Caco-2 (cell line): ENCODE measurements around the gene NOM1. TPM values are rescaled to one million over a fixed set of nuclear protein-coding genes. Genes with fewer than 3 reads are reported as not detected.

ENCODE experiments used
- BruUV-seq: library from RNA; stranded (reverse); fragments of 400-500 nt; replicated peaks from 2 replicates; lab custom pipeline; 2021; lab: Mats Ljungman, UMichigan
- CTCF ChIA-PET: fragments of 300-600 bp; sonication (Branson Sonifier 250); formaldehyde crosslinking; loops from one replicate; lab custom pipeline; 2022; ENCODE audit warnings: antibody characterized with exemption; lab: Charles Lee
- POLR2A ChIA-PET: fragments of 300-600 bp; sonication (Branson Sonifier 250); formaldehyde crosslinking; loops from one replicate; lab custom pipeline; 2022; ENCODE audit warnings: antibody characterized with exemption; lab: Charles Lee
- DNase-seq, 2 experiments: peaks; one replicate each; pipeline versions ENCODE4 v3.0.0 to v3.0.0-alpha.2; 2020 to 2022
- H3K27me3 ChIP-seq: replicated peaks from 2 replicates; pipeline ENCODE4 v1.6.0; 2011; ENCODE audit warnings: low read length; ENCODE audit not compliant: control insufficient read depth, insufficient read depth
- H3K36me3 ChIP-seq: 2 replicates; pipeline ENCODE4 v1.5.1; 2011; ENCODE audit warnings: low read length; ENCODE audit not compliant: control insufficient read depth, insufficient read depth
- H3K4me1 ChIP-seq: fragments of 250-450 bp; sonication (Bioruptor Pico); 2 replicates; pipeline ENCODE4 v1.5.1; 2020; ENCODE audit warnings: mild to moderate bottlenecking
- H3K4me3 ChIP-seq: 2 replicates; pipeline ENCODE4 v1.5.1; 2011; ENCODE audit warnings: low read depth, mild to moderate bottlenecking, control low read depth, low read length
- H3K9me3 ChIP-seq: fragments of 250-450 bp; sonication (Bioruptor Pico); 2 replicates; pipeline ENCODE4 v1.5.1; 2020; ENCODE audit warnings: mild to moderate bottlenecking, moderate library complexity
- H3K27ac Mint-ChIP-seq: one replicate; pipeline ENCODE4 v1.8.0; 2022; ENCODE audit warnings: mixed read lengths; ENCODE audit not compliant: unreplicated experiment
- H3K27me3 Mint-ChIP-seq: one replicate; pipeline ENCODE4 v1.8.0; 2022; ENCODE audit warnings: mixed read lengths; ENCODE audit not compliant: insufficient read depth, unreplicated experiment
- H3K36me3 Mint-ChIP-seq: one replicate; pipeline ENCODE4 v1.8.0; 2022; ENCODE audit warnings: mild to moderate bottlenecking, mixed read lengths; ENCODE audit not compliant: insufficient read depth, unreplicated experiment
- H3K4me1 Mint-ChIP-seq: one replicate; pipeline ENCODE4 v1.8.0; 2022; ENCODE audit warnings: low read depth, mixed read lengths; ENCODE audit not compliant: unreplicated experiment
- H3K4me3 Mint-ChIP-seq: one replicate; pipeline ENCODE4 v1.8.0; 2022; ENCODE audit warnings: mild to moderate bottlenecking, moderate library complexity, mixed read lengths; ENCODE audit not compliant: unreplicated experiment
- H3K9me3 Mint-ChIP-seq: one replicate; pipeline ENCODE4 v1.8.0; 2022; ENCODE audit warnings: mixed read lengths; ENCODE audit not compliant: unreplicated experiment
- intact Hi-C: fragments of 100-400 bp; cut with micrococcal nuclease; formaldehyde crosslinking; loops from one replicate; pipeline ENCODE4 v1.10.0; 2022; ENCODE audit not compliant: unreplicated experiment
- total RNA-seq: library from RNA; stranded (reverse); gene quantifications from 2 replicates; pipeline ENCODE4 v1.2.3, GENCODE V29; 2022
- TF ChIP-seq, protein P1 (sequence below), 2 experiments: fragments of 200-600 bp in 1 of 2; IDR thresholded peaks; 1 replicate in 1 of 2; 2 replicates in 1 of 2; pipeline versions ENCODE4 v1.5.1 to v1.8.0; 2011 to 2022; ENCODE audit warnings: antibody characterized with exemption in 1 of 2, control low read depth in 1 of 2, inconsistent platforms in 1 of 2, low read depth in 1 of 2, low read length in 1 of 2, mild to moderate bottlenecking in 1 of 2, moderate library complexity in 1 of 2; ENCODE audit not compliant: insufficient read depth in 1 of 2, severe bottlenecking in 1 of 2, unreplicated experiment in 1 of 2

NOM1 gene
- total RNA-seq, 1 experiment from 2014 or later, result 37.7 TPM

DNA sequence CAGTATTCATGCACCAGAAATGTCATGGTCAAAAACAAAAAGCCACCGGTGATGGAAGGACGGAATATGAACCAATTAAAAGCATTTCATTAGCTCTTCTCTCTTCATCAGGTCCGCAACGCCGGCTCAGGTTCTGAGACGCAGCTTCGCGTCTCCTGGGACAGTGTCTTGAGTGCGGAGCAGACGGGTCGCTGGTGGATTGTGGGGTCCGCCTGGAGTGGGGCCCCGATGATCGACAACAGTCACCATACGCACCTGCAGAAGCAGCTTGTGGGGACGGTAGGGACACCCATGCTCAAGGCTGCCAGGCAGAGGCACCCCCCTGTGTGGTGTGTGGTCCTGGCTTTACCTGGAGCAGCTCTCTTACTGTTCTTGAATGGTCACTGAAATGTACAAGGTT is 13.4 kb downstream of the NOM1 start:
- no peaks in the 10 kb centered on the region for H3K27me3 Mint-ChIP-seq
- H3K27ac Mint-ChIP-seq, result no peak overlapping the region
- H3K36me3 Mint-ChIP-seq, result peaks cover 89% of the 10 kb centered on the region
- CTCF ChIA-PET, result no interaction called here
- BruUV-seq, result no TSS peak
- peaks cover 4% of the 10 kb centered on the region; the same call in 1 of the 2 replicates for H3K36me3 ChIP-seq
- no peaks in the 10 kb centered on the region for H3K4me1 ChIP-seq
- H3K9me3 Mint-ChIP-seq, result no peaks in the 10 kb centered on the region
- POLR2A ChIA-PET, result no interaction called here
- H3K4me3 Mint-ChIP-seq, result no peak overlapping the region
- H3K27me3 ChIP-seq, result no peaks in the 10 kb centered on the region
- TF ChIP-seq, protein P1, sequence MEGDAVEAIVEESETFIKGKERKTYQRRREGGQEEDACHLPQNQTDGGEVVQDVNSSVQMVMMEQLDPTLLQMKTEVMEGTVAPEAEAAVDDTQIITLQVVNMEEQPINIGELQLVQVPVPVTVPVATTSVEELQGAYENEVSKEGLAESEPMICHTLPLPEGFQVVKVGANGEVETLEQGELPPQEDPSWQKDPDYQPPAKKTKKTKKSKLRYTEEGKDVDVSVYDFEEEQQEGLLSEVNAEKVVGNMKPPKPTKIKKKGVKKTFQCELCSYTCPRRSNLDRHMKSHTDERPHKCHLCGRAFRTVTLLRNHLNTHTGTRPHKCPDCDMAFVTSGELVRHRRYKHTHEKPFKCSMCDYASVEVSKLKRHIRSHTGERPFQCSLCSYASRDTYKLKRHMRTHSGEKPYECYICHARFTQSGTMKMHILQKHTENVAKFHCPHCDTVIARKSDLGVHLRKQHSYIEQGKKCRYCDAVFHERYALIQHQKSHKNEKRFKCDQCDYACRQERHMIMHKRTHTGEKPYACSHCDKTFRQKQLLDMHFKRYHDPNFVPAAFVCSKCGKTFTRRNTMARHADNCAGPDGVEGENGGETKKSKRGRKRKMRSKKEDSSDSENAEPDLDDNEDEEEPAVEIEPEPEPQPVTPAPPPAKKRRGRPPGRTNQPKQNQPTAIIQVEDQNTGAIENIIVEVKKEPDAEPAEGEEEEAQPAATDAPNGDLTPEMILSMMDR (IDR thresholded peaks at IDR 0.05; ENCODE audit: insufficient read depth in 1 of 2, low read depth in 1 of 2, low read length in 1 of 2, severe bottlenecking in 1 of 2, unreplicated experiment in 1 of 2), result no peak
- H3K9me3 ChIP-seq, result no peaks in the 10 kb centered on the region
- intact Hi-C loops, result no loop called here
- H3K4me3 ChIP-seq, result no peak overlapping the region
- no peaks in the 10 kb centered on the region for H3K4me1 Mint-ChIP-seq
- no peak for DNase-seq

DNA sequence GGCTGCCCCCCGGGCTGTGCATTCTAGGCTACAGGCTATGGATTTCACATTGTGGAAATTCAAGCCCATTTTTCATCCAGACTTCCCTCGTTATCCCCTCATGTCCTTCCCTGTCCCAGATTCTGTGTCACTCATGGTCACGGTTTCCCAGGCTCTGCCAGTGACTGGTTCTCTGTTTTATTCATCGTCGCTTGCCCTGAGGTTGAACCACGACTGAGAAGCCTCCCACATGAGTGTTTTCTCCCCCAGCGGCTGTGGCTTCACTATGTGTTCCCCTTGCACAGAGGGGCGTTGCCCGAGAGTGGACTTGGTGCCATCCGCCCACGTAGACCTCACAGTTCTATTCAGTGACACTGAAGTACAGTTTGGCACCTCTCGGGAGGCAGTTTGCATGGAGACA is 14.0 kb downstream of the NOM1 start:
- Histone ChIP-seq H3K36me3 (peaks cover 3% of the 10 kb centered on the region; the same call in 1 of the 2 replicates), H3K9me3 (no peaks in the 10 kb centered on the region), H3K4me1 (no peaks in the 10 kb centered on the region), H3K27me3 (no peaks in the 10 kb centered on the region), H3K4me3 (no peak overlapping the region)
- ChIA-PET POLR2A (no interaction called here), CTCF (no interaction called here)
- DNase-seq, result no peak
- H3K4me3 Mint-ChIP-seq, result no peak overlapping the region
- no peak overlapping the region for H3K27ac Mint-ChIP-seq
- H3K36me3 Mint-ChIP-seq, result peaks cover 89% of the 10 kb centered on the region
- no TSS peak for BruUV-seq
- TF ChIP-seq, protein P1 (IDR thresholded peaks at IDR 0.05; ENCODE audit: insufficient read depth in 1 of 2, low read depth in 1 of 2, low read length in 1 of 2, severe bottlenecking in 1 of 2, unreplicated experiment in 1 of 2), result no peak
- H3K27me3 Mint-ChIP-seq, result no peaks in the 10 kb centered on the region
- no peaks in the 10 kb centered on the region for H3K4me1 Mint-ChIP-seq
- intact Hi-C loops, result no loop called here
- no peaks in the 10 kb centered on the region for H3K9me3 Mint-ChIP-seq

DNA sequence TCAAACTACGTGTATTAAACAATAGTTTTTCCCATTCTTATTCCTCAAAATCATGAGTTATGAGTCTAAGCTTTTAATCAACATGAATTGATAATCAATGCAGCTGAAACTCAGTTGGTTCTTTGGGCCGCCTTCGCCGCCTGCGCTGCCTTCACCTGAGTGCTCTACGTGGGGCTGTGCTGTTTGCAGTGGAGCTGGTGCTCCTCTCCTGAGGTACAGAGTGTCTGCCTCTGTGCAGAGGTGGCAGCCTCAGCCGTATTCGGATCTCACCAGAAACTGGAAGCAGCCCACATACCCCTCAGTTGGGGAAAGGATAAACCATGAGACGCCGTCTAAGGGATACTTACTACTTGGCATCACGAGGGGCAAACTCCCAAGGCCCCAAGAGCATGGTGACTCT is 15.5 kb downstream of the NOM1 start:
- intact Hi-C loops, result no loop called here
- H3K36me3 Mint-ChIP-seq, result peaks cover 81% of the 10 kb centered on the region
- TF ChIP-seq, protein P1 (IDR thresholded peaks at IDR 0.05; ENCODE audit: insufficient read depth in 1 of 2, low read depth in 1 of 2, low read length in 1 of 2, severe bottlenecking in 1 of 2, unreplicated experiment in 1 of 2), result no peak
- no peaks in the 10 kb centered on the region for H3K4me1 Mint-ChIP-seq
- no TSS peak for BruUV-seq
- H3K4me1 ChIP-seq, result no peaks in the 10 kb centered on the region
- no peaks in the 10 kb centered on the region for H3K9me3 ChIP-seq
- peaks cover 3% of the 10 kb centered on the region; the same call in 1 of the 2 replicates for H3K36me3 ChIP-seq
- no peaks in the 10 kb centered on the region for H3K9me3 Mint-ChIP-seq
- no peaks in the 10 kb centered on the region for H3K27me3 ChIP-seq
- POLR2A ChIA-PET, result no interaction called here
- no peaks in the 10 kb centered on the region for H3K27me3 Mint-ChIP-seq
- DNase-seq, result no peak
- CTCF ChIA-PET, result no interaction called here
- H3K4me3 ChIP-seq, result no peak overlapping the region
- no peak overlapping the region for H3K27ac Mint-ChIP-seq
- H3K4me3 Mint-ChIP-seq, result no peak overlapping the region
